HG03342 (cell line): ENCODE results near the gene KRTAP2-3.
"Not testable (repeated sequence)": the region's sequence is repeated elsewhere in the genome, so short reads cannot be mapped to it uniquely, and the experiment has no call there.

ENCODE experiments used
- ATAC-seq: cut with Tn5 transposase; IDR thresholded peaks from one replicate; pipeline ENCODE4 v1.9.1; 2021; ENCODE audit warnings: mild to moderate bottlenecking, moderate library complexity; ENCODE audit not compliant: unreplicated experiment

The KRTAP2-3 gene

GRCh38 chr17:41069031-41069430, 9.1 kb upstream of the KRTAP2-3 start:
- no peak for ATAC-seq

- ATAC-seq: no peak
These were observed 7.4 kb upstream of the KRTAP2-3 start for GRCh38 chr17:41067281-41067680.

GRCh38 chr17:41065829-41066624, 6.1 kb upstream of the KRTAP2-3 start, which contains the start of gene KRTAP2-4:
Gene KRTAP2-4 (minus strand): TSS chr17:41065879. CDS start chr17:41065845, 34 bp downstream.
- no peak for ATAC-seq

- ATAC-seq: not testable (repeated sequence)
These were observed 5.2 kb upstream of the KRTAP2-3 start for GRCh38 chr17:41065016-41065689.

- no peak for ATAC-seq
These were observed 4.4 kb upstream of the KRTAP2-3 start for GRCh38 chr17:41064301-41064700.

- ATAC-seq: no peak
These were observed 3.5 kb upstream of the KRTAP2-3 start for GRCh38 chr17:41063449-41063848.

- ATAC-seq: no peak
These were observed 2.0 kb upstream of the KRTAP2-3 start for GRCh38 chr17:41061964-41062363.

GRCh38 chr17:41059276-41060051, 450 bp downstream of the KRTAP2-3 start:
- not testable (repeated sequence) for ATAC-seq

GRCh38 chr17:41058741-41059140, 1.2 kb downstream of the KRTAP2-3 start:
- ATAC-seq: no peak

- no peak for ATAC-seq
These were observed 2.4 kb downstream of the KRTAP2-3 start for GRCh38 chr17:41057547-41057946.

- ATAC-seq: not testable (repeated sequence)
These were observed 4.8 kb downstream of the KRTAP2-3 start, which contains the start of gene KRTAP2-2 for GRCh38 chr17:41055130-41055529. Gene KRTAP2-2 (minus strand): TSS chr17:41055230. CDS start chr17:41055211, 19 bp downstream.

- not testable (repeated sequence) for ATAC-seq
These were observed 5.4 kb downstream of the KRTAP2-3 start for GRCh38 chr17:41054556-41054955.

GRCh38 chr17:41054025-41054424, 5.9 kb downstream of the KRTAP2-3 start:
- ATAC-seq: no peak

- no peak for ATAC-seq
These were observed 7.3 kb downstream of the KRTAP2-3 start for GRCh38 chr17:41052566-41052965.

- ATAC-seq: no peak
These were observed 10.8 kb downstream of the KRTAP2-3 start for GRCh38 chr17:41049110-41049509.

GRCh38 chr17:41048441-41048840, 11.5 kb downstream of the KRTAP2-3 start:
- no peak for ATAC-seq

GRCh38 chr17:41046735-41047465, 13.0 kb downstream of the KRTAP2-3 start, which contains the start of gene KRTAP2-1:
Gene KRTAP2-1 (minus strand): TSS chr17:41047316. CDS start chr17:41047267, 49 bp downstream.
- not testable (repeated sequence) for ATAC-seq

- ATAC-seq: no peak
These were observed 17.0 kb downstream of the KRTAP2-3 start for GRCh38 chr17:41042953-41043352.

- not testable (repeated sequence) for ATAC-seq
These were observed 18.9 kb downstream of the KRTAP2-3 start, which contains the start of gene KRTAP1-1 for GRCh38 chr17:41040783-41041571. Gene KRTAP1-1 (minus strand): TSS chr17:41041450. CDS start chr17:41041397, 53 bp downstream.
